ENCODE data around the gene MYO1D. TPM values are rescaled to one million over a fixed set of nuclear protein-coding genes. Genes with fewer than 3 reads are reported as not detected.

The MYO1D gene
- total and polyA plus RNA-seq, 8 donors = 22.0 to 92.8 (median 27.4) TPM

GRCh38 chr17:32477220-32477619, 399.7 kb downstream of the MYO1D start:
- TF ChIP-seq CTCF (IDR thresholded peaks at IDR 0.05) = no peak
- Histone ChIP-seq H3K27me3 (no peaks in the 10 kb centered on the region), H3K36me3 (peaks cover 0 to 99% of the 10 kb centered on the region in 2 donors), H3K9me3 (no peaks in the 10 kb centered on the region), H3K4me1 (no peaks in the 10 kb centered on the region), H3K27ac (no peak overlapping the region), H3K4me3 (no peak overlapping the region)
- DNase-seq = no peak
- ATAC-seq = no peak
- intact Hi-C loops (cut with DNase I) = no loop called here

- Histone ChIP-seq H3K4me3 (no peak overlapping the region), H3K27me3 (no peaks in the 10 kb centered on the region), H3K36me3 (peaks cover 0 to 99% of the 10 kb centered on the region in 2 donors), H3K9me3 (no peaks in the 10 kb centered on the region), H3K27ac (no peak overlapping the region), H3K4me1 (no peaks in the 10 kb centered on the region)
- DNase-seq (no peak), ATAC-seq (no peak)
- TF ChIP-seq CTCF (IDR thresholded peaks at IDR 0.05) = no peak
- intact Hi-C loops (cut with DNase I) = no loop called here
Measured at GRCh38 chr17:32475258-32475657, 401.7 kb downstream of the MYO1D start.

- H3K27me3 ChIP-seq = no peaks in the 10 kb centered on the region
- no peaks in the 10 kb centered on the region for H3K4me1 ChIP-seq
- no peak for ATAC-seq
- no peak overlapping the region for H3K27ac ChIP-seq
- no peak for DNase-seq
- H3K36me3 ChIP-seq = peaks cover 0 to 99% of the 10 kb centered on the region in 2 donors
- no peaks in the 10 kb centered on the region for H3K9me3 ChIP-seq
- TF ChIP-seq CTCF (IDR thresholded peaks at IDR 0.05) = no peak
- intact Hi-C loops (cut with DNase I) = no loop called here
- H3K4me3 ChIP-seq = no peak overlapping the region
Measured at GRCh38 chr17:32471652-32472051, 405.3 kb downstream of the MYO1D start.

GRCh38 chr17:32470405-32471167, 406.3 kb downstream of the MYO1D start:
- ATAC-seq = no peak
- peaks cover 0 to 99% of the 10 kb centered on the region in 2 donors for H3K36me3 ChIP-seq
- H3K27ac ChIP-seq = no peak overlapping the region
- H3K4me1 ChIP-seq = no peaks in the 10 kb centered on the region
- H3K27me3 ChIP-seq = no peaks in the 10 kb centered on the region
- DNase-seq = no peak
- TF ChIP-seq CTCF (IDR thresholded peaks at IDR 0.05) = no peak
- no peak overlapping the region for H3K4me3 ChIP-seq
- H3K9me3 ChIP-seq = no peaks in the 10 kb centered on the region
- intact Hi-C loops (cut with DNase I) = no loop called here

GRCh38 chr17:32467949-32468348, 409.0 kb downstream of the MYO1D start:
- Histone ChIP-seq H3K27ac (no peak overlapping the region), H3K4me3 (no peak overlapping the region), H3K4me1 (no peaks in the 10 kb centered on the region), H3K9me3 (no peaks in the 10 kb centered on the region), H3K27me3 (no peaks in the 10 kb centered on the region), H3K36me3 (peaks cover 0 to 97% of the 10 kb centered on the region in 2 donors)
- intact Hi-C loops (cut with DNase I) = no loop called here
- TF ChIP-seq CTCF (IDR thresholded peaks at IDR 0.05) = no peak
- ATAC-seq (no peak), DNase-seq (no peak)
